Measurements from ENCODE around the gene LRRC17. TPM values are rescaled to one million over a fixed set of nuclear protein-coding genes. Genes with fewer than 3 reads are reported as not detected.

Gene LRRC17
- total and polyA plus RNA-seq, 9 of the 15 experiments (the other 6 are each of a cell fraction or from before 2014, with no cell fraction given): 0.03 to 0.18 (median 0.12) TPM; not detected in 5

GRCh38 chr7:102974366-102975236, 61.8 kb downstream of the LRRC17 start (continued):
- peak; percentile 59; the same call in 1 of the 2 replicates for TF ChIP-seq ZNF407 (IDR thresholded peaks at IDR 0.05; ENCODE audit: low read depth)
- no peak for TF ChIP-seq NCOA6 (IDR thresholded peaks at IDR 0.05)
- TF ChIP-seq ZNF324 (CRISPR knock-in tag; IDR thresholded peaks at IDR 0.05): no peak
- TF ChIP-seq ETV5 (CRISPR knock-in tag; IDR thresholded peaks at IDR 0.05; ENCODE audit: low read depth): no peak
- TF ChIP-seq HNRNPLL (IDR thresholded peaks at IDR 0.05; ENCODE audit: low read depth, low read length, poor library complexity, severe bottlenecking): no peak
- peak; percentile 89 for TF ChIP-seq SMARCA5 (IDR thresholded peaks at IDR 0.05)
- TF ChIP-seq MBD1 (CRISPR knock-in tag; IDR thresholded peaks at IDR 0.05): no peak
- TF ChIP-seq YBX1 (IDR thresholded peaks at IDR 0.05): peak; percentile 95
- 0 out of 2 replicates have a peak, but pooled peaks have one; percentile 39 for TF ChIP-seq LCOR (CRISPR knock-in tag; IDR thresholded peaks at IDR 0.05)
- TF ChIP-seq BCOR (IDR thresholded peaks at IDR 0.05): peak; percentile 18; the same call in 1 of the 2 replicates
- peak; percentile 79; the same call in 1 of the 2 replicates for TF ChIP-seq NKRF (IDR thresholded peaks at IDR 0.05; ENCODE audit: borderline replicate concordance)
- TF ChIP-seq ZBTB2 (IDR thresholded peaks at IDR 0.05): peak; percentile 64
- TF ChIP-seq ZZZ3 (IDR thresholded peaks at IDR 0.05): no peak; the same call in 1 of the 2 replicates
